HL-60 (cell line): ENCODE data around the gene ENKD1.

Experiments used
- CTCF ChIP-seq: IDR thresholded peaks from one replicate; pipeline ENCODE4 v1.5.1; 2011; ENCODE audit warnings: low read length, control low read depth, inconsistent platforms; ENCODE audit not compliant: insufficient read depth
- SPI1 ChIP-seq: IDR thresholded peaks from 2 replicates; pipeline ENCODE4 v1.6.1; 2012; ENCODE audit warnings: low read depth, mild to moderate bottlenecking, borderline replicate concordance

- TF ChIP-seq CTCF (no peak), SPI1 (no peak)
These were observed 7.5 kb downstream of the ENKD1 start for GRCh38 chr16:67658849-67659674.
